Esophagus squamous epithelium (tissue), 4 donors: Measurements from ENCODE around the gene CXCR3.

Experiments used
- POLR2A ChIP-seq, 4 donors: fragments of 450-650 bp; IDR thresholded peaks; one replicate each; pipeline ENCODE4 v1.6.1; 2017; ENCODE audit warnings: antibody characterized with exemption in 4 of 4, mild to moderate bottlenecking in 4 of 4, moderate library complexity in 3 of 4
- TF ChIP-seq, protein P1 (sequence below), 6 experiments: fragments of 450-650 bp in 4 of 6; fragments of 200-600 bp in 2 of 6; sonication (generic) in 2 of 6; IDR thresholded peaks; one replicate each; pipeline ENCODE4 v1.5.1; 2016 to 2019; ENCODE audit warnings: antibody characterized with exemption in 6 of 6, mild to moderate bottlenecking in 4 of 6, moderate library complexity in 4 of 6

DNA sequence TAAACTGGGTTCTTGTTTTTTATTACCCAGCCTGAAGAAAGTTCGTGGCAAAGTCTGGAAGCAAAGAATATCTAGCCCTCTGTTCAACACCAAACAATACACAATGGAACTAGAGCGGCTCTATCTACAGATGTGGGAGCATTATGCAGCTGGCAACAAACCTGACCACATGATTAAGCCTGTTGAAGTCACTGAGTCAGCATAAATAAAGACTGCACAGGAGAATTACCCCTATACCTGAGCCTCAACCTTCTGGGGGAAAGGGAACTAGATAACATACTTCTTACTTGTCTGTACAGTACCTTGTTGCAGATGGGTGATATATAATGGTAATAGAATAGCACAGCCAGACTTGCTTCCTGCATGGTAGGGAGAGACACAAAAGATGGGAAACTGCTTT lies 44.7 kb downstream of the CXCR3 start:
- TF ChIP-seq, protein P1, sequence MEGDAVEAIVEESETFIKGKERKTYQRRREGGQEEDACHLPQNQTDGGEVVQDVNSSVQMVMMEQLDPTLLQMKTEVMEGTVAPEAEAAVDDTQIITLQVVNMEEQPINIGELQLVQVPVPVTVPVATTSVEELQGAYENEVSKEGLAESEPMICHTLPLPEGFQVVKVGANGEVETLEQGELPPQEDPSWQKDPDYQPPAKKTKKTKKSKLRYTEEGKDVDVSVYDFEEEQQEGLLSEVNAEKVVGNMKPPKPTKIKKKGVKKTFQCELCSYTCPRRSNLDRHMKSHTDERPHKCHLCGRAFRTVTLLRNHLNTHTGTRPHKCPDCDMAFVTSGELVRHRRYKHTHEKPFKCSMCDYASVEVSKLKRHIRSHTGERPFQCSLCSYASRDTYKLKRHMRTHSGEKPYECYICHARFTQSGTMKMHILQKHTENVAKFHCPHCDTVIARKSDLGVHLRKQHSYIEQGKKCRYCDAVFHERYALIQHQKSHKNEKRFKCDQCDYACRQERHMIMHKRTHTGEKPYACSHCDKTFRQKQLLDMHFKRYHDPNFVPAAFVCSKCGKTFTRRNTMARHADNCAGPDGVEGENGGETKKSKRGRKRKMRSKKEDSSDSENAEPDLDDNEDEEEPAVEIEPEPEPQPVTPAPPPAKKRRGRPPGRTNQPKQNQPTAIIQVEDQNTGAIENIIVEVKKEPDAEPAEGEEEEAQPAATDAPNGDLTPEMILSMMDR (IDR thresholded peaks at IDR 0.05) = no peak
- TF ChIP-seq POLR2A (IDR thresholded peaks at IDR 0.05) = no peak
